Liver (tissue), 3 donors: ENCODE data around the gene PRSS57.

Experiments used
- EGR1 ChIP-seq, 2 donors: IDR thresholded peaks; 2 replicates each; pipeline ENCODE4 v1.6.1; 2016 to 2018; ENCODE audit warnings: antibody characterized with exemption in 2 of 2, low read depth in 2 of 2
- FOXA1 ChIP-seq: IDR thresholded peaks from 2 replicates; pipeline ENCODE4 v1.6.1; 2016; ENCODE audit warnings: antibody characterized with exemption
- GABPA ChIP-seq, 2 donors: IDR thresholded peaks in 1 of 2; conservative IDR thresholded peaks in 1 of 2; 2 replicates each; pipeline ENCODE4 v1.6.1; 2016; ENCODE audit warnings: antibody characterized with exemption in 2 of 2, mild to moderate bottlenecking in 1 of 2, moderate library complexity in 1 of 2
- RAD21 ChIP-seq, 2 donors: IDR thresholded peaks; 2 replicates each; pipeline ENCODE4 v1.6.1; 2016; ENCODE audit warnings: antibody characterized with exemption in 2 of 2, mild to moderate bottlenecking in 2 of 2
- YY1 ChIP-seq: IDR thresholded peaks from 2 replicates; pipeline ENCODE4 v1.6.1; 2016; ENCODE audit warnings: antibody characterized with exemption, mild to moderate bottlenecking
- TF ChIP-seq, protein P1 (sequence below): IDR thresholded peaks from 2 replicates; pipeline ENCODE4 v1.6.1; 2016; ENCODE audit warnings: antibody characterized with exemption
- TF ChIP-seq, protein P2 (sequence below): fragments of 150-350 bp; IDR thresholded peaks from 2 replicates; pipeline ENCODE4 v1.5.1; 2017; ENCODE audit warnings: improper control_type of control experiment, low read depth, low read length; ENCODE audit not compliant: missing input control
- TF ChIP-seq, protein P3 (sequence below): IDR thresholded peaks from 2 replicates; pipeline ENCODE4 v1.6.1; 2016; ENCODE audit warnings: antibody characterized with exemption
- donor health status: healthy.
- donor health status: healthy.

DNA sequence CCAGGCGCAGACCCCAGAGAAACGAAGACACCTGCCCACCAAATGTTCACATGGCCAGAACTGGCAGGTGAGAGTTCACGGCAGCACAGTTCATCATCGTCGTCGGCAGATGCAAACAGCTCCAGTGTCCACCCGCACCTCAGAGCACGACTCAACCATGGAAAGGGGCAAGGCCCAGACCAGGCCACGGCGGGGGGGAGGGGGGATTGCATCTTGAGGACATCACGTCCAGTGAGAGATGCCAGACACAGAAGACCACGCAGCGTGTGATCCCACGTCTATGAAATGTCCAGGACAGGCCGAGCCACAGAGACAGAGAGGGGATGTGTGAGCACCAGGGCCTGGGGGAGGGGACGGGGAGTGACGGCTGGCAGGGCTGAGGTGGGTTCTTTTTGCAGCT, 39.6 kb downstream of the PRSS57 start:
- TF ChIP-seq, protein P1, sequence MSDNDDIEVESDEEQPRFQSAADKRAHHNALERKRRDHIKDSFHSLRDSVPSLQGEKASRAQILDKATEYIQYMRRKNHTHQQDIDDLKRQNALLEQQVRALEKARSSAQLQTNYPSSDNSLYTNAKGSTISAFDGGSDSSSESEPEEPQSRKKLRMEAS: no peak
- no peak for TF ChIP-seq RAD21 (IDR thresholded peaks at IDR 0.05)
- TF ChIP-seq EGR1 (IDR thresholded peaks at IDR 0.05; ENCODE audit: low read depth in 2 of 2): no peak
- TF ChIP-seq GABPA (IDR thresholded peaks at IDR 0.05 in 1 of 2, conservative IDR thresholded peaks at IDR 0.05 in 1 of 2): no peak
- TF ChIP-seq, protein P2, sequence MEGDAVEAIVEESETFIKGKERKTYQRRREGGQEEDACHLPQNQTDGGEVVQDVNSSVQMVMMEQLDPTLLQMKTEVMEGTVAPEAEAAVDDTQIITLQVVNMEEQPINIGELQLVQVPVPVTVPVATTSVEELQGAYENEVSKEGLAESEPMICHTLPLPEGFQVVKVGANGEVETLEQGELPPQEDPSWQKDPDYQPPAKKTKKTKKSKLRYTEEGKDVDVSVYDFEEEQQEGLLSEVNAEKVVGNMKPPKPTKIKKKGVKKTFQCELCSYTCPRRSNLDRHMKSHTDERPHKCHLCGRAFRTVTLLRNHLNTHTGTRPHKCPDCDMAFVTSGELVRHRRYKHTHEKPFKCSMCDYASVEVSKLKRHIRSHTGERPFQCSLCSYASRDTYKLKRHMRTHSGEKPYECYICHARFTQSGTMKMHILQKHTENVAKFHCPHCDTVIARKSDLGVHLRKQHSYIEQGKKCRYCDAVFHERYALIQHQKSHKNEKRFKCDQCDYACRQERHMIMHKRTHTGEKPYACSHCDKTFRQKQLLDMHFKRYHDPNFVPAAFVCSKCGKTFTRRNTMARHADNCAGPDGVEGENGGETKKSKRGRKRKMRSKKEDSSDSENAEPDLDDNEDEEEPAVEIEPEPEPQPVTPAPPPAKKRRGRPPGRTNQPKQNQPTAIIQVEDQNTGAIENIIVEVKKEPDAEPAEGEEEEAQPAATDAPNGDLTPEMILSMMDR: no peak
- no peak for TF ChIP-seq FOXA1
- TF ChIP-seq, protein P3, sequence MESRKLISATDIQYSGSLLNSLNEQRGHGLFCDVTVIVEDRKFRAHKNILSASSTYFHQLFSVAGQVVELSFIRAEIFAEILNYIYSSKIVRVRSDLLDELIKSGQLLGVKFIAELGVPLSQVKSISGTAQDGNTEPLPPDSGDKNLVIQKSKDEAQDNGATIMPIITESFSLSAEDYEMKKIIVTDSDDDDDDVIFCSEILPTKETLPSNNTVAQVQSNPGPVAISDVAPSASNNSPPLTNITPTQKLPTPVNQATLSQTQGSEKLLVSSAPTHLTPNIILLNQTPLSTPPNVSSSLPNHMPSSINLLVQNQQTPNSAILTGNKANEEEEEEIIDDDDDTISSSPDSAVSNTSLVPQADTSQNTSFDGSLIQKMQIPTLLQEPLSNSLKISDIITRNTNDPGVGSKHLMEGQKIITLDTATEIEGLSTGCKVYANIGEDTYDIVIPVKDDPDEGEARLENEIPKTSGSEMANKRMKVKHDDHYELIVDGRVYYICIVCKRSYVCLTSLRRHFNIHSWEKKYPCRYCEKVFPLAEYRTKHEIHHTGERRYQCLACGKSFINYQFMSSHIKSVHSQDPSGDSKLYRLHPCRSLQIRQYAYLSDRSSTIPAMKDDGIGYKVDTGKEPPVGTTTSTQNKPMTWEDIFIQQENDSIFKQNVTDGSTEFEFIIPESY: no peak
- TF ChIP-seq YY1: no peak
